WTC11 (cell line): ENCODE results near the gene IVD. TPM values are rescaled to one million over a fixed set of nuclear protein-coding genes. Genes with fewer than 3 reads are reported as not detected.

Source experiments
- ATF1 ChIP-seq: sonication (generic); formaldehyde crosslinking; IDR thresholded peaks from 2 replicates; pipeline ENCODE4 v1.8.1; 2023; ENCODE audit warnings: mild to moderate bottlenecking, moderate library complexity, missing genetic modification reagents
- CDX4 ChIP-seq: fragments of 250-450 bp; sonication (Bioruptor Pico); IDR thresholded peaks from 2 replicates; pipeline ENCODE4 v1.9.0; 2021; ENCODE audit warnings: moderate library complexity, mild to moderate bottlenecking, inconsistent platforms, borderline replicate concordance
- CTCF ChIP-seq: fragments of 200-600 bp; IDR thresholded peaks from 2 replicates; pipeline ENCODE4 v1.8.0; 2022; ENCODE audit warnings: antibody characterized with exemption
- ESRRA ChIP-seq: sonication (generic); formaldehyde crosslinking; IDR thresholded peaks from 2 replicates; pipeline ENCODE4 v1.8.1; 2022; ENCODE audit warnings: mild to moderate bottlenecking, missing genetic modification reagents, borderline replicate concordance
- FOXJ3 ChIP-seq: sonication (generic); formaldehyde crosslinking; IDR thresholded peaks from 2 replicates; pipeline ENCODE4 v1.9.0; 2021; ENCODE audit warnings: missing genetic modification reagents, mild to moderate bottlenecking, borderline replicate concordance
- FOXK1 ChIP-seq: sonication (generic); formaldehyde crosslinking; IDR thresholded peaks from 2 replicates; pipeline ENCODE4 v1.8.0; 2022; ENCODE audit warnings: mild to moderate bottlenecking, moderate library complexity, missing genetic modification reagents
- FOXP4 ChIP-seq: sonication (generic); formaldehyde crosslinking; IDR thresholded peaks from 2 replicates; pipeline ENCODE4 v1.8.0; 2022; ENCODE audit warnings: mild to moderate bottlenecking, missing genetic modification reagents
- GTF2I ChIP-seq: fragments of 250-450 bp; sonication (Bioruptor Pico); conservative IDR thresholded peaks from 2 replicates; pipeline ENCODE4 v1.4.0; 2021; ENCODE audit warnings: mild to moderate bottlenecking
- JAZF1 ChIP-seq: fragments of 250-450 bp; sonication (Bioruptor Pico); IDR thresholded peaks from 2 replicates; pipeline ENCODE4 v1.9.0; 2021; ENCODE audit warnings: moderate library complexity, mild to moderate bottlenecking, inconsistent platforms
- MAX ChIP-seq: sonication (generic); formaldehyde crosslinking; IDR thresholded peaks from 2 replicates; pipeline ENCODE4 v1.8.0; 2022; ENCODE audit warnings: mild to moderate bottlenecking, missing genetic modification reagents
- MYBL2 ChIP-seq: sonication (generic); formaldehyde crosslinking; IDR thresholded peaks from 2 replicates; pipeline ENCODE4 v1.8.1; 2023; ENCODE audit warnings: mild to moderate bottlenecking, moderate library complexity, missing genetic modification reagents
- RORB ChIP-seq: fragments of 250-450 bp; sonication (Bioruptor Pico); IDR thresholded peaks from 2 replicates; pipeline ENCODE4 v1.9.0; 2021; ENCODE audit warnings: mild to moderate bottlenecking
- SOX15 ChIP-seq: fragments of 250-450 bp; sonication (Bioruptor Pico); IDR thresholded peaks from 2 replicates; pipeline ENCODE4 v1.9.0; 2021; ENCODE audit warnings: mild to moderate bottlenecking
- ZNF232 ChIP-seq: sonication (generic); formaldehyde crosslinking; IDR thresholded peaks from 2 replicates; pipeline ENCODE4 v1.8.0; 2022; ENCODE audit warnings: mild to moderate bottlenecking, missing genetic modification reagents
- ZNF317 ChIP-seq: sonication (generic); formaldehyde crosslinking; IDR thresholded peaks from 2 replicates; pipeline ENCODE4 v1.8.1; 2023; ENCODE audit warnings: low read depth, mild to moderate bottlenecking, moderate library complexity, missing genetic modification reagents, borderline replicate concordance
- ZNF423 ChIP-seq: fragments of 250-450 bp; sonication (Bioruptor Pico); IDR thresholded peaks from 2 replicates; pipeline ENCODE4 v2.1.2; 2022; ENCODE audit warnings: mild to moderate bottlenecking, moderate library complexity
- total RNA-seq: library from RNA; stranded (reverse); gene quantifications from 3 replicates; pipeline ENCODE4 v1.2.3, GENCODE V29; 2021
- TF ChIP-seq, protein P1 (sequence below): fragments of 250-450 bp; sonication (Bioruptor Pico); IDR thresholded peaks from 2 replicates; pipeline ENCODE4 v1.9.0; 2021; ENCODE audit warnings: mild to moderate bottlenecking, borderline replicate concordance
- TF ChIP-seq, protein P2 (sequence below): sonication (generic); formaldehyde crosslinking; IDR thresholded peaks from 2 replicates; pipeline ENCODE4 v1.8.0; 2023; ENCODE audit warnings: missing genetic modification reagents
- TF ChIP-seq, protein P3 (sequence below): sonication (generic); formaldehyde crosslinking; IDR thresholded peaks from 2 replicates; pipeline ENCODE4 v1.8.1; 2022; ENCODE audit warnings: missing genetic modification reagents, borderline replicate concordance
- TF ChIP-seq, protein P4 (sequence below): sonication (generic); formaldehyde crosslinking; IDR thresholded peaks from 2 replicates; pipeline ENCODE4 v1.8.0; 2022; ENCODE audit warnings: missing genetic modification reagents
- TF ChIP-seq, protein P5 (sequence below): sonication (generic); formaldehyde crosslinking; IDR thresholded peaks from 2 replicates; pipeline ENCODE4 v1.8.1; 2022; ENCODE audit warnings: mild to moderate bottlenecking, missing genetic modification reagents, moderate library complexity, borderline replicate concordance

Gene IVD
- total RNA-seq, 1 experiment from 2014 or later: 96.1 TPM

GRCh38 chr15:40405501-40406381 is at the start of gene IVD (continued):
- TF ChIP-seq, protein P1, sequence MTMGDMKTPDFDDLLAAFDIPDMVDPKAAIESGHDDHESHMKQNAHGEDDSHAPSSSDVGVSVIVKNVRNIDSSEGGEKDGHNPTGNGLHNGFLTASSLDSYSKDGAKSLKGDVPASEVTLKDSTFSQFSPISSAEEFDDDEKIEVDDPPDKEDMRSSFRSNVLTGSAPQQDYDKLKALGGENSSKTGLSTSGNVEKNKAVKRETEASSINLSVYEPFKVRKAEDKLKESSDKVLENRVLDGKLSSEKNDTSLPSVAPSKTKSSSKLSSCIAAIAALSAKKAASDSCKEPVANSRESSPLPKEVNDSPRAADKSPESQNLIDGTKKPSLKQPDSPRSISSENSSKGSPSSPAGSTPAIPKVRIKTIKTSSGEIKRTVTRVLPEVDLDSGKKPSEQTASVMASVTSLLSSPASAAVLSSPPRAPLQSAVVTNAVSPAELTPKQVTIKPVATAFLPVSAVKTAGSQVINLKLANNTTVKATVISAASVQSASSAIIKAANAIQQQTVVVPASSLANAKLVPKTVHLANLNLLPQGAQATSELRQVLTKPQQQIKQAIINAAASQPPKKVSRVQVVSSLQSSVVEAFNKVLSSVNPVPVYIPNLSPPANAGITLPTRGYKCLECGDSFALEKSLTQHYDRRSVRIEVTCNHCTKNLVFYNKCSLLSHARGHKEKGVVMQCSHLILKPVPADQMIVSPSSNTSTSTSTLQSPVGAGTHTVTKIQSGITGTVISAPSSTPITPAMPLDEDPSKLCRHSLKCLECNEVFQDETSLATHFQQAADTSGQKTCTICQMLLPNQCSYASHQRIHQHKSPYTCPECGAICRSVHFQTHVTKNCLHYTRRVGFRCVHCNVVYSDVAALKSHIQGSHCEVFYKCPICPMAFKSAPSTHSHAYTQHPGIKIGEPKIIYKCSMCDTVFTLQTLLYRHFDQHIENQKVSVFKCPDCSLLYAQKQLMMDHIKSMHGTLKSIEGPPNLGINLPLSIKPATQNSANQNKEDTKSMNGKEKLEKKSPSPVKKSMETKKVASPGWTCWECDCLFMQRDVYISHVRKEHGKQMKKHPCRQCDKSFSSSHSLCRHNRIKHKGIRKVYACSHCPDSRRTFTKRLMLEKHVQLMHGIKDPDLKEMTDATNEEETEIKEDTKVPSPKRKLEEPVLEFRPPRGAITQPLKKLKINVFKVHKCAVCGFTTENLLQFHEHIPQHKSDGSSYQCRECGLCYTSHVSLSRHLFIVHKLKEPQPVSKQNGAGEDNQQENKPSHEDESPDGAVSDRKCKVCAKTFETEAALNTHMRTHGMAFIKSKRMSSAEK (CRISPR knock-in tag): no peak
- TF ChIP-seq CTCF: no peak
- TF ChIP-seq CDX4: no peak
- no peak for TF ChIP-seq SOX15 (CRISPR knock-in tag)
- no peak for TF ChIP-seq GTF2I (CRISPR knock-in tag)
- no peak for TF ChIP-seq JAZF1 (CRISPR knock-in tag)
- TF ChIP-seq FOXK1 (CRISPR knock-in tag): peak; percentile 68; the same call in 1 of the 2 replicates
- peak; percentile 71; the same call in 1 of the 2 replicates for TF ChIP-seq ZNF232 (CRISPR knock-in tag)
- no peak for TF ChIP-seq RORB (CRISPR knock-in tag)
- TF ChIP-seq ZNF317 (CRISPR knock-in tag): no peak
- TF ChIP-seq, protein P2, sequence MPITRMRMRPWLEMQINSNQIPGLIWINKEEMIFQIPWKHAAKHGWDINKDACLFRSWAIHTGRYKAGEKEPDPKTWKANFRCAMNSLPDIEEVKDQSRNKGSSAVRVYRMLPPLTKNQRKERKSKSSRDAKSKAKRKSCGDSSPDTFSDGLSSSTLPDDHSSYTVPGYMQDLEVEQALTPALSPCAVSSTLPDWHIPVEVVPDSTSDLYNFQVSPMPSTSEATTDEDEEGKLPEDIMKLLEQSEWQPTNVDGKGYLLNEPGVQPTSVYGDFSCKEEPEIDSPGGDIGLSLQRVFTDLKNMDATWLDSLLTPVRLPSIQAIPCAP: no peak
- no peak for TF ChIP-seq FOXJ3 (CRISPR knock-in tag)
- TF ChIP-seq ATF1 (CRISPR knock-in tag): no peak
- TF ChIP-seq ESRRA (CRISPR knock-in tag): no peak
- peak; percentile 93; the same call in 1 of the 2 replicates for TF ChIP-seq MYBL2
- TF ChIP-seq MAX (CRISPR knock-in tag): peak; percentile 72; the same call in 1 of the 2 replicates
- peak; percentile 84 for TF ChIP-seq FOXP4 (CRISPR knock-in tag)
- TF ChIP-seq, protein P3, sequence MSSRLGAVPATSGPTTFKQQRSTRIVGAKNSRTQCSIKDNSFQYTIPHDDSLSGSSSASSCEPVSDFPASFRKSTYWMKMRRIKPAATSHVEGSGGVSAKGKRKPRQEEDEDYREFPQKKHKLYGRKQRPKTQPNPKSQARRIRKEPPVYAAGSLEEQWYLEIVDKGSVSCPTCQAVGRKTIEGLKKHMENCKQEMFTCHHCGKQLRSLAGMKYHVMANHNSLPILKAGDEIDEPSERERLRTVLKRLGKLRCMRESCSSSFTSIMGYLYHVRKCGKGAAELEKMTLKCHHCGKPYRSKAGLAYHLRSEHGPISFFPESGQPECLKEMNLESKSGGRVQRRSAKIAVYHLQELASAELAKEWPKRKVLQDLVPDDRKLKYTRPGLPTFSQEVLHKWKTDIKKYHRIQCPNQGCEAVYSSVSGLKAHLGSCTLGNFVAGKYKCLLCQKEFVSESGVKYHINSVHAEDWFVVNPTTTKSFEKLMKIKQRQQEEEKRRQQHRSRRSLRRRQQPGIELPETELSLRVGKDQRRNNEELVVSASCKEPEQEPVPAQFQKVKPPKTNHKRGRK: no peak
- TF ChIP-seq, protein P4, sequence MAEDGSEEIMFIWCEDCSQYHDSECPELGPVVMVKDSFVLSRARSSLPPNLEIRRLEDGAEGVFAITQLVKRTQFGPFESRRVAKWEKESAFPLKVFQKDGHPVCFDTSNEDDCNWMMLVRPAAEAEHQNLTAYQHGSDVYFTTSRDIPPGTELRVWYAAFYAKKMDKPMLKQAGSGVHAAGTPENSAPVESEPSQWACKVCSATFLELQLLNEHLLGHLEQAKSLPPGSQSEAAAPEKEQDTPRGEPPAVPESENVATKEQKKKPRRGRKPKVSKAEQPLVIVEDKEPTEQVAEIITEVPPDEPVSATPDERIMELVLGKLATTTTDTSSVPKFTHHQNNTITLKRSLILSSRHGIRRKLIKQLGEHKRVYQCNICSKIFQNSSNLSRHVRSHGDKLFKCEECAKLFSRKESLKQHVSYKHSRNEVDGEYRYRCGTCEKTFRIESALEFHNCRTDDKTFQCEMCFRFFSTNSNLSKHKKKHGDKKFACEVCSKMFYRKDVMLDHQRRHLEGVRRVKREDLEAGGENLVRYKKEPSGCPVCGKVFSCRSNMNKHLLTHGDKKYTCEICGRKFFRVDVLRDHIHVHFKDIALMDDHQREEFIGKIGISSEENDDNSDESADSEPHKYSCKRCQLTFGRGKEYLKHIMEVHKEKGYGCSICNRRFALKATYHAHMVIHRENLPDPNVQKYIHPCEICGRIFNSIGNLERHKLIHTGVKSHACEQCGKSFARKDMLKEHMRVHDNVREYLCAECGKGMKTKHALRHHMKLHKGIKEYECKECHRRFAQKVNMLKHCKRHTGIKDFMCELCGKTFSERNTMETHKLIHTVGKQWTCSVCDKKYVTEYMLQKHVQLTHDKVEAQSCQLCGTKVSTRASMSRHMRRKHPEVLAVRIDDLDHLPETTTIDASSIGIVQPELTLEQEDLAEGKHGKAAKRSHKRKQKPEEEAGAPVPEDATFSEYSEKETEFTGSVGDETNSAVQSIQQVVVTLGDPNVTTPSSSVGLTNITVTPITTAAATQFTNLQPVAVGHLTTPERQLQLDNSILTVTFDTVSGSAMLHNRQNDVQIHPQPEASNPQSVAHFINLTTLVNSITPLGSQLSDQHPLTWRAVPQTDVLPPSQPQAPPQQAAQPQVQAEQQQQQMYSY: no peak
- TF ChIP-seq, protein P5, sequence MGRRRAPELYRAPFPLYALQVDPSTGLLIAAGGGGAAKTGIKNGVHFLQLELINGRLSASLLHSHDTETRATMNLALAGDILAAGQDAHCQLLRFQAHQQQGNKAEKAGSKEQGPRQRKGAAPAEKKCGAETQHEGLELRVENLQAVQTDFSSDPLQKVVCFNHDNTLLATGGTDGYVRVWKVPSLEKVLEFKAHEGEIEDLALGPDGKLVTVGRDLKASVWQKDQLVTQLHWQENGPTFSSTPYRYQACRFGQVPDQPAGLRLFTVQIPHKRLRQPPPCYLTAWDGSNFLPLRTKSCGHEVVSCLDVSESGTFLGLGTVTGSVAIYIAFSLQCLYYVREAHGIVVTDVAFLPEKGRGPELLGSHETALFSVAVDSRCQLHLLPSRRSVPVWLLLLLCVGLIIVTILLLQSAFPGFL: no peak
- no peak for TF ChIP-seq ZNF423 (CRISPR knock-in tag)
